Subcutaneous abdominal adipose tissue (tissue), 5 donors: ENCODE measurements around the gene BICD1.
"Not testable (repeated sequence)": the region's sequence is repeated elsewhere in the genome, so short reads cannot be mapped to it uniquely, and the experiment has no call there.

Experiments
- H3K27ac ChIP-seq: one replicate; pipeline ENCODE4 v1.7.0; 2013; ENCODE audit warnings: low read depth, mild to moderate bottlenecking, inconsistent platforms, low read length, moderate library complexity
- H3K27me3 ChIP-seq, 5 donors: one replicate each; pipeline ENCODE4 v1.7.0; 2013; ENCODE audit warnings: low read length in 5 of 5, inconsistent platforms in 1 of 5; ENCODE audit not compliant: control insufficient read depth in 5 of 5, insufficient read depth in 4 of 5
- H3K36me3 ChIP-seq, 5 donors: one replicate each; pipeline ENCODE4 v1.7.0; 2013; ENCODE audit warnings: low read length in 5 of 5; ENCODE audit not compliant: control insufficient read depth in 5 of 5, insufficient read depth in 5 of 5
- H3K4me1 ChIP-seq, 5 donors: one replicate each; pipeline ENCODE4 v1.7.0; 2013; ENCODE audit warnings: low read length in 5 of 5, mild to moderate bottlenecking in 3 of 5, moderate library complexity in 1 of 5; ENCODE audit not compliant: control insufficient read depth in 5 of 5, insufficient read depth in 5 of 5
- H3K4me3 ChIP-seq, 5 donors: one replicate each; pipeline ENCODE4 v1.7.0; 2013; ENCODE audit warnings: low read length in 5 of 5, low read depth in 1 of 5
- H3K9ac ChIP-seq, 5 donors: one replicate each; pipeline ENCODE4 v1.7.0; 2013; ENCODE audit warnings: low read length in 5 of 5, mild to moderate bottlenecking in 4 of 5, moderate library complexity in 3 of 5
- H3K9me3 ChIP-seq, 5 donors: one replicate each; pipeline ENCODE4 v1.7.0; 2013; ENCODE audit warnings: low read length in 5 of 5; ENCODE audit not compliant: control insufficient read depth in 5 of 5
- donor health status: healthy.
- donor health status: healthy.
- donor health status: healthy.
- donor health status: healthy.
- donor health status: healthy.

The BICD1 gene

DNA sequence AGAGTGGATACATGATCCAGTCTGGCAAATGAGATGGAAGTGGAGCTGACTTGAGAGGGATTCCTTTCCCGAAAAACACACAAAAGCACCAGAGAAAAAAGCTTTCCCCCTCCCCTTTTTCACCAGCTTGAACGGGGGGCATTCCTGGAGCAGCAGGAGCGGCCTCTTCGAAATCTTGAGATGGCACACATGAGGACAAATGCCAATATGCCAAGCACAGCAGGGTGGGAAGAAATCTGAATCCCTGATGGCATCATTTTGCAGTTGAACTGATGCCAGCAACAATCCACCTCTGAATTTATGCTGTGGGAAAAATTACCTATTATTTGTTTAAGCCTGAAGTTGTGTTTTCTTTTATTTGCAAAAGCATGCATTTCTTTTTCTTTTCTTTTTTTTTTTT lies 29.7 kb upstream of the BICD1 start:
- Histone ChIP-seq H3K27me3 (no peaks in the 10 kb centered on the region), H3K9ac (no peak overlapping the region), H3K36me3 (no peaks in the 10 kb centered on the region), H3K9me3 (peaks cover 0 to 4% (median 0%) of the 10 kb centered on the region in 5 donors), H3K27ac (no peak overlapping the region), H3K4me3 (no peak overlapping the region), H3K4me1 (no peaks in the 10 kb centered on the region)

DNA sequence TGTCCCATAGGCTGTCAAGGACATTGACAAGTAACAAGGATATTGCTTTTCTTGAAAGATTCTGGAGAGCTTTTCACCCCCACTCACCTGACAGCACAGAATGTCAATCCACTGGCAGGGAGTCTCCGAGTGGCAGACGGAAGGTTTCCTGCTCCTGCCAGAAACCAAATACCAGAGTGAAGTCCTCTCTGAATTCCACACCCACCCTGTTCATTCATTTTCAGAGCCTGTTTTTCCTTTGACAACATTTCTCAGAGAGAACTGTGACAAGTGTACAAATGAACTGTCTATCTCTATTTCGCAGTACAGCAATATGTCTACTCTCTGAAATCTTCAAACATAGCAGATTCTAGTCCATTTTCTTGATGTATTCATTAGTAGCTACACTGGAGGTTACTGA lies 26.2 kb upstream of the BICD1 start:
- H3K4me1 ChIP-seq, result no peaks in the 10 kb centered on the region
- no peak overlapping the region for H3K4me3 ChIP-seq
- no peak overlapping the region for H3K9ac ChIP-seq
- no peak overlapping the region for H3K27ac ChIP-seq
- no peaks in the 10 kb centered on the region for H3K9me3 ChIP-seq
- no peaks in the 10 kb centered on the region for H3K36me3 ChIP-seq
- no peaks in the 10 kb centered on the region for H3K27me3 ChIP-seq

DNA sequence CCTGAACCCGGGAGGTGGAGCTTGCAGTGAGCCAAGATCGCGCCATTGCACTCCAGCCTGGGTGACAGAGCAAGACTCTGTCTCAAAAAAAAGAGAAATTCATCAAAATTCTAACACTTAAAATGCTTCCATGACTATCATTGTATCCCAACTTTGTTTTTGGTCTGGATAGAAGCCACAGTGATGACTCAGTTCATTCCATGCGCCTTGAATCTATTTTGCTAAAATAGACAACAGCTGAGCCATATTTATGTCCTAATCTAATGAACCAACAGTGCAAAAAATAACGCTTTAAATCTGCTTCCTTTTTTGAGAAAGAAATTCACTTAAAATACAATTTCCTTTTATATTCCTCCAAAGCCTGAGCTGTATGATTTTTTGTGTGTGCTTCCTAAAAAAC lies 23.2 kb upstream of the BICD1 start:
- H3K27ac ChIP-seq, result no peak overlapping the region
- H3K36me3 ChIP-seq, result no peaks in the 10 kb centered on the region
- H3K9me3 ChIP-seq, result no peaks in the 10 kb centered on the region
- no peak overlapping the region for H3K4me3 ChIP-seq
- no peak overlapping the region for H3K9ac ChIP-seq
- no peaks in the 10 kb centered on the region for H3K4me1 ChIP-seq
- no peaks in the 10 kb centered on the region for H3K27me3 ChIP-seq

DNA sequence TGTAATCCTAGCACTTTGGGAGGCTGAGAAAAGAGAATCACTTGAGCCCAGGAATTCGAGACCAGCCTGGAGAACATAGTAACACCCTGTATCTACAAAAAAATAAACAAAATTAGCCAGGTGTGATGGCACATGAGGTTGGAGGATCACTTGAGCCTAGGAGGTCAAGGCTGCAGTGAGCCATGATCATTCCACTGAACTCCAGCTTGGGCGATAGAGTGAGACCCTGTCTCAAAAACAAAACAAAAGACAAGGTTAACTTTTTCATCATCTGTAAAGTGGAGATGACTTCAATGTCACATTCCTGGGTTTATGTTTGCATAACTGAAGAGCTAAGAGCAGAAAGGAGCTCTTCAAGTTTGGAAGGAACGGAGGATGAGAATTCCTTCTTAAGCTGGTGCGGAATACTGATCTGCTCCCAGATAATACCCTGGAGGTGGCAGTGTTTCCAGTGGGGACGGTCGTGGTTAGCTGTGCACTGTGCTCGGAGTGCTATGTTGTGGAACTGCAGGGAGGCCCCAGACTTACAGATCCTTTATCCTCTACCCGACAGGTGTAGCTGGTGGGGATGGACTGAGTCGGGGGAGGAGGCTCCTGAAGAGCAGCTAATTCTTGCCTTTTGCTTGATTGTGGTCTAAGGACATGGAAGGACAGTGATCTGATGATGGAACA lies 22.5 kb upstream of the BICD1 start:
- no peak overlapping the region for H3K9ac ChIP-seq
- H3K27ac ChIP-seq, result no peak overlapping the region
- H3K27me3 ChIP-seq, result no peaks in the 10 kb centered on the region
- no peak overlapping the region for H3K4me3 ChIP-seq
- no peaks in the 10 kb centered on the region for H3K9me3 ChIP-seq
- no peaks in the 10 kb centered on the region for H3K4me1 ChIP-seq
- no peaks in the 10 kb centered on the region for H3K36me3 ChIP-seq

DNA sequence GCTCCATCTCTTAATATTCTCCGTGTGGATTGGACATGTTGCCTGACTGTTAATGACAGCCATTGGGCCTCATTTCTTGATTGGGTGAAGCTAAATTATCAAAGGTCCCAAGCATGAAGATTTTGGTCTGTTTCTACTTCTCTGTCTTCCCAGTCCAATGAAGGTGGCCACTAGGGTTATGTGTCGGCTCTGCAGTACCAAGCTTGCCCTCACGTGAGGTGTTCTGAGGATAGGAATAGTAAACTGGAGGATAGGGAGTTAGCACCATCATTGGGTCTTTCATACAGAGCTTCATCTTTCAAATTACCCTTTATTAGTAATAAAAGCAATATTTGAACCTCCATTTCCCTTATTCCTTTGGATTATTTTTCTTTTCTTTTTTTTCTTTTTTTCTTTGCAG lies 21.9 kb upstream of the BICD1 start:
- H3K27me3 ChIP-seq, result no peaks in the 10 kb centered on the region
- no peak overlapping the region for H3K9ac ChIP-seq
- H3K36me3 ChIP-seq, result no peaks in the 10 kb centered on the region
- no peaks in the 10 kb centered on the region for H3K4me1 ChIP-seq
- H3K9me3 ChIP-seq, result no peaks in the 10 kb centered on the region
- no peak overlapping the region for H3K4me3 ChIP-seq
- H3K27ac ChIP-seq, result no peak overlapping the region

DNA sequence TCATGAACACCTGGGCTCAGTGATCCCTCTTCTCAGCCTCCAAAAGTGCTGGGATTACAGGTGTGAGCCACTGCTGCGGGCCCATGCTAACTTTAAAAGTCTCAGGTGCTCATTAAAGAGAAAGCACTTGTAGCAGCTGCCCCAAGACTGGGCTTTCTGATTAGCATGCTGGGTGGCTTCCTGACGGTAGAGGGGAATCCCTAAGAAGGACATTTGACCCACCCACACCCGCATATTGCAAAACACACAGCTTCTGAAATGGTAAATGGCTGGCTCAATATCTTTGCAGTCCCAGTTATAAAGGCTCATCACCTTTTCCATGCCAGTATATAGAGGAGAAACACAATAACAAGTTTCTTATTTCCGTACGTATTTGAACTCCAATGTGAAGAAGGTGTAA lies 19.3 kb upstream of the BICD1 start:
- no peaks in the 10 kb centered on the region for H3K27me3 ChIP-seq
- H3K4me1 ChIP-seq, result no peaks in the 10 kb centered on the region
- H3K36me3 ChIP-seq, result no peaks in the 10 kb centered on the region
- no peak overlapping the region for H3K9ac ChIP-seq
- H3K4me3 ChIP-seq, result no peak overlapping the region
- no peaks in the 10 kb centered on the region for H3K9me3 ChIP-seq
- H3K27ac ChIP-seq, result no peak overlapping the region

DNA sequence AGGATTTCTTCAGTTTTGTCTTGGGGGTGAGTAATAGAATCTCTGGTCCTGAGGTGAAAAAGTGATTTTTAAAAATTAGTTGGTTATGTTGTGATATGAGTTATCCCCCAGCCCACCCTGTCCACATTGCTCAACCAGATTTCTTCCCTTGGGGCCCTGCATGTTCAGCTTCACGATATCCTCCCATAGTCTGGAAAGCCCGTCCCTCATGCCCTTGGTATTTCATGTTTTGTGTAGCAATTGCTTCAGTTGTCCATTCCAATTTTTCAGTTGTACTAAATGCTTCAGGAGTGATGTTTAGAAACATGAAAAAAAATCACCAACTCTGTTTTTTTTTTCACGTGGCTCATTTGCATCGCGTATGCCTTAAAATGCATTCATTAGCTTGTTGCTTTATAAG lies 17.5 kb upstream of the BICD1 start:
- H3K27me3 ChIP-seq, result no peaks in the 10 kb centered on the region
- no peaks in the 10 kb centered on the region for H3K36me3 ChIP-seq
- no peaks in the 10 kb centered on the region for H3K9me3 ChIP-seq
- H3K27ac ChIP-seq, result no peak overlapping the region
- H3K9ac ChIP-seq, result no peak overlapping the region
- no peak overlapping the region for H3K4me3 ChIP-seq
- H3K4me1 ChIP-seq, result no peaks in the 10 kb centered on the region

DNA sequence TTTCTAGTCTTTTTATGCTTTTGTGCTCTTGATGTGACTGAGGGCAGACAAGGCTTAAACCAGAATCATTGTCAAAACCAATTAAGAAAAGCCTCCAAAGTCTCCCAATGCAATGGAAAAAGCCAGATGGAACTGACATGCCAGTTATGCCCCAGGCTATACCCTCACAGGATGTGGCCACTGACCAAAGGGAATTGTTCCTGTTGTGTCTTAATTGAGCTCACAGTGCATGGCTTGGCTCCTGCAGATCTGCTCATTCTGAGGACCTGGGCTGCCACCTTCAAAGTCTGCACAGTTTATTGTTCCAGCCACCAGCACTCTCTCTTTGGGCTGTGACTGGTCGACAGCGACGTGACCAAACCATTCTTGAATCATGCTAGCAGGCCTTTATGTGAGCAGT lies 17.1 kb upstream of the BICD1 start:
- Histone ChIP-seq H3K27ac (no peak overlapping the region), H3K4me1 (no peaks in the 10 kb centered on the region), H3K27me3 (no peaks in the 10 kb centered on the region), H3K4me3 (no peak overlapping the region), H3K9ac (no peak overlapping the region), H3K36me3 (no peaks in the 10 kb centered on the region), H3K9me3 (no peaks in the 10 kb centered on the region)

DNA sequence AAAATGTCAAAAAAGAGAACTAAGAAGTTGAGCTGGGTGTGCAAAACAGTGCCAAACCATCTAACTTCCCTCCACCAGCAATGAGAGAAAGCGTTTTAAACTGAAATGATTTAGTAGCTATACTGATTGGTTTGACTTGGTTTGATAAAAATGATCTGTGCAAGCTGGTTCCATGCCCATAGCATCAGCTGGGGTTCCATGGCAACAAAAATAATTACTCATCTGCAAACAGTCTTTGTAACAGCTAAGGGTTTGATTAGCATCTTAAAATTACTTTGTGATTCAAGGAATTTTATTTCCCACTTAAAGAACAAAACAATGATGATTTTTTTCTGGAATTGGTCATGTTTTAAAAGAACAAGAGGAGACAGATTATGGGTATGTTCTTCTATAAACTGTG lies 15.0 kb upstream of the BICD1 start:
- Histone ChIP-seq H3K4me1 (no peaks in the 10 kb centered on the region), H3K9ac (no peak overlapping the region), H3K9me3 (no peaks in the 10 kb centered on the region), H3K36me3 (no peaks in the 10 kb centered on the region), H3K27me3 (no peaks in the 10 kb centered on the region), H3K4me3 (no peak overlapping the region), H3K27ac (no peak overlapping the region)

DNA sequence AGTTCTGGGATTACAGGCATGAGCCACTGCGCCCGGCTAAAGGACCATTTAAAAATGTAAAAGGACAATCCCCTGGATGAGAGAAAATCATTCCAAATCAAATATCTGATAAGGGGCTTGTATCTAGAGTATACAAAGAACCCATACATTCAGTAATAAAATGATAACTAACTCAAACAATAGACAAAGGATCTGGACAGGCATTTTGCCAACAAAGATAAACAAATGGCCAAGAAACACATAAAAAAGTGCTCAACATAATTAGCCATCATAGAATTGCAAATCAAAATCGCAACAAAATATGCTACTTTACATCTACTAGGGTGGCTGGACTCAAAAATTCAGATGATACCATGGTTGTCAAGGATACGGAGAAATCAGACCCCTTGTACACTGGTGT lies 8.5 kb upstream of the BICD1 start:
- Histone ChIP-seq H3K9ac (no peak overlapping the region), H3K4me1 (no peaks in the 10 kb centered on the region), H3K4me3 (no peak overlapping the region), H3K27ac (no peak overlapping the region), H3K9me3 (no peaks in the 10 kb centered on the region), H3K36me3 (no peaks in the 10 kb centered on the region), H3K27me3 (no peaks in the 10 kb centered on the region)

DNA sequence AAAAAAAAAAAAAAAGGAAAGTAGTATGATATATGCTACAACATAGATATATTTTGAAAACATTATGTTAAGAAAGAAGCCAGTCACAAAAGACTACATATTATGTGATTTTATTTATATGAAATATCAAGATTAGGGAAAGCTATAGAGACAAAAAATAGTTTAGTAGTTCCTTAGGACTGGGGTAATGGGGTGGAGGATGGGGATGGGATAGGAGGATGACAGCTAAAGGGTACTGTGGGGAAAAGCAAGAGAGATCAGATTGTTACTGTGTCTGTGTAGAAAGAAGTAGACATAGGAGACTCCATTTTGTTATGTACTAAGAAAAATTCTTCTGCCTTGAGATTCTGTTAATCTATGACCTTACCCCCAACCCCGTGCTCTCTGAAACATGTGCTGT lies 7.4 kb upstream of the BICD1 start:
- H3K27me3 ChIP-seq, H3K27ac ChIP-seq, H3K9me3 ChIP-seq, H3K4me1 ChIP-seq, H3K36me3 ChIP-seq, H3K9ac ChIP-seq, H3K4me3 ChIP-seq: not testable (repeated sequence)
